Measurements from ENCODE around the gene RPL18. TPM values are rescaled to one million over a fixed set of nuclear protein-coding genes. Genes with fewer than 3 reads are reported as not detected.
A peak's percentile ranks its signal among the peaks of the same experiment; 100 is the strongest.

The RPL18 gene
- total and polyA plus RNA-seq, 9 of the 15 experiments (the other 6 are each of a cell fraction or from before 2014, with no cell fraction given): 312 to 2,635 (median 1,653) TPM

- TF ChIP-seq, protein P1, sequence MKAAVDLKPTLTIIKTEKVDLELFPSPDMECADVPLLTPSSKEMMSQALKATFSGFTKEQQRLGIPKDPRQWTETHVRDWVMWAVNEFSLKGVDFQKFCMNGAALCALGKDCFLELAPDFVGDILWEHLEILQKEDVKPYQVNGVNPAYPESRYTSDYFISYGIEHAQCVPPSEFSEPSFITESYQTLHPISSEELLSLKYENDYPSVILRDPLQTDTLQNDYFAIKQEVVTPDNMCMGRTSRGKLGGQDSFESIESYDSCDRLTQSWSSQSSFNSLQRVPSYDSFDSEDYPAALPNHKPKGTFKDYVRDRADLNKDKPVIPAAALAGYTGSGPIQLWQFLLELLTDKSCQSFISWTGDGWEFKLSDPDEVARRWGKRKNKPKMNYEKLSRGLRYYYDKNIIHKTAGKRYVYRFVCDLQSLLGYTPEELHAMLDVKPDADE (conservative IDR thresholded peaks at IDR 0.05; ENCODE audit: control insufficient read depth, low read depth, low read length): no peak
- no peak for TF ChIP-seq TCF15 (CRISPR knock-in tag; IDR thresholded peaks at IDR 0.05)
- TF ChIP-seq, protein P2, sequence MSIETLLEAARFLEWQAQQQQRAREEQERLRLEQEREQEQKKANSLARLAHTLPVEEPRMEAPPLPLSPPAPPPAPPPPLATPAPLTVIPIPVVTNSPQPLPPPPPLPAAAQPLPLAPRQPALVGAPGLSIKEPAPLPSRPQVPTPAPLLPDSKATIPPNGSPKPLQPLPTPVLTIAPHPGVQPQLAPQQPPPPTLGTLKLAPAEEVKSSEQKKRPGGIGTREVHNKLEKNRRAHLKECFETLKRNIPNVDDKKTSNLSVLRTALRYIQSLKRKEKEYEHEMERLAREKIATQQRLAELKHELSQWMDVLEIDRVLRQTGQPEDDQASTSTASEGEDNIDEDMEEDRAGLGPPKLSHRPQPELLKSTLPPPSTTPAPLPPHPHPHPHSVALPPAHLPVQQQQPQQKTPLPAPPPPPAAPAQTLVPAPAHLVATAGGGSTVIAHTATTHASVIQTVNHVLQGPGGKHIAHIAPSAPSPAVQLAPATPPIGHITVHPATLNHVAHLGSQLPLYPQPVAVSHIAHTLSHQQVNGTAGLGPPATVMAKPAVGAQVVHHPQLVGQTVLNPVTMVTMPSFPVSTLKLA (conservative IDR thresholded peaks at IDR 0.05): no peak
- no peak for TF ChIP-seq POLR2AphosphoS5 (IDR thresholded peaks at IDR 0.05; ENCODE audit: control insufficient read depth, insufficient read depth, low read depth, low read length)
- peak; percentile 98 for TF ChIP-seq ZNF263 (CRISPR knock-in tag; IDR thresholded peaks at IDR 0.05; ENCODE audit: borderline replicate concordance)
- peak; percentile 23 for TF ChIP-seq BRD9 (IDR thresholded peaks at IDR 0.05; ENCODE audit: low read depth, partially characterized antibody)
- no peak for TF ChIP-seq ZNF146 (CRISPR knock-in tag; IDR thresholded peaks at IDR 0.05; ENCODE audit: unreplicated experiment)
- no peak for TF ChIP-seq ZSCAN29 (IDR thresholded peaks at IDR 0.05)
- TF ChIP-seq EGR1 (conservative IDR thresholded peaks at IDR 0.05): peak; percentile 90
- no peak for TF ChIP-seq FOXJ2 (tag; IDR thresholded peaks at IDR 0.05)
- TF ChIP-seq ZC3H4 (CRISPR knock-in tag; IDR thresholded peaks at IDR 0.05; ENCODE audit: borderline replicate concordance): no peak
- TF ChIP-seq MED1 (CRISPR knock-in tag; IDR thresholded peaks at IDR 0.05; ENCODE audit: borderline replicate concordance): no peak
- peak in 1 of 2 experiments; percentile 84; a peak in 2 of 4 replicates for TF ChIP-seq RCOR1 (IDR thresholded peaks at IDR 0.05; ENCODE audit: borderline replicate concordance in 1 of 2, low read depth in 2 of 2, low read length in 2 of 2)
- no peak for TF ChIP-seq CAMTA2 (CRISPR knock-in tag; conservative IDR thresholded peaks at IDR 0.05)
- 0 out of 2 replicates have a peak, but pooled peaks have one; percentile 73 for TF ChIP-seq CC2D1A (IDR thresholded peaks at IDR 0.05)
- TF ChIP-seq RB1 (IDR thresholded peaks at IDR 0.05; ENCODE audit: low read depth): 0 out of 2 replicates have a peak, but pooled peaks have one; percentile 34
- TF ChIP-seq ESRRA (IDR thresholded peaks at IDR 0.05; ENCODE audit: borderline replicate concordance, low read depth): no peak
- peak; percentile 57; the same call in 1 of the 2 replicates for TF ChIP-seq ELF4 (CRISPR knock-in tag; IDR thresholded peaks at IDR 0.05)
- no peak for TF ChIP-seq GTF2B (IDR thresholded peaks at IDR 0.05; ENCODE audit: extremely low read depth, insufficient read length)
- TF ChIP-seq NCOA6 (IDR thresholded peaks at IDR 0.05): no peak
Observed at GRCh38 chr19:48646722-48647216, 27.8 kb upstream of the RPL18 start (continued).

Data from K562 (cell line).